NK-92 (cell line): Measurements from ENCODE around the gene BAZ1A.
"Not testable (repeated sequence)": the region's sequence is repeated elsewhere in the genome, so short reads cannot be mapped to it uniquely, and the experiment has no call there.

Experiments used
- DNase-seq: peaks from one replicate; lab custom pipeline; 2025; ENCODE audit not compliant: unreplicated experiment; lab: John Stamatoyannopoulos, UW

The BAZ1A gene

GRCh38 chr14:34857689-34858449 is 17.3 kb downstream of the BAZ1A start:
- DNase-seq: no peak

- no peak for DNase-seq
Observed at GRCh38 chr14:34853041-34853440, 22.1 kb downstream of the BAZ1A start.

- no peak for DNase-seq
Observed at GRCh38 chr14:34851395-34851794, 23.8 kb downstream of the BAZ1A start.

- DNase-seq: no peak
Observed at GRCh38 chr14:34845869-34846268, 29.3 kb downstream of the BAZ1A start.

- no peak for DNase-seq
Observed at GRCh38 chr14:34843011-34843554, 32.1 kb downstream of the BAZ1A start.

- no peak for DNase-seq
Observed at GRCh38 chr14:34837801-34838322, 37.3 kb downstream of the BAZ1A start.

- DNase-seq: no peak
Observed at GRCh38 chr14:34835312-34835711, 39.8 kb downstream of the BAZ1A start.

- no peak for DNase-seq
Observed at GRCh38 chr14:34833549-34834523, 41.3 kb downstream of the BAZ1A start.

GRCh38 chr14:34826661-34827060 is 48.5 kb downstream of the BAZ1A start:
- DNase-seq: no peak

GRCh38 chr14:34824826-34825225 is 50.3 kb downstream of the BAZ1A start:
- DNase-seq: no peak

GRCh38 chr14:34824256-34824655 is 50.9 kb downstream of the BAZ1A start:
- no peak for DNase-seq

GRCh38 chr14:34817768-34818167 is 57.4 kb downstream of the BAZ1A start:
- DNase-seq: no peak

GRCh38 chr14:34810028-34810427 is 65.1 kb downstream of the BAZ1A start:
- DNase-seq: no peak

- no peak for DNase-seq
Observed at GRCh38 chr14:34806257-34806656, 68.9 kb downstream of the BAZ1A start.

- DNase-seq: no peak
Observed at GRCh38 chr14:34804933-34805332, 70.2 kb downstream of the BAZ1A start.

GRCh38 chr14:34798861-34799260 is 76.3 kb downstream of the BAZ1A start:
- DNase-seq: not testable (repeated sequence)

GRCh38 chr14:34797747-34798583 is 77.2 kb downstream of the BAZ1A start:
- DNase-seq: no peak

- DNase-seq: no peak
Observed at GRCh38 chr14:34796902-34797301, 78.3 kb downstream of the BAZ1A start.

GRCh38 chr14:34794941-34795340 is 80.2 kb downstream of the BAZ1A start:
- no peak for DNase-seq

GRCh38 chr14:34794217-34794616 is 80.9 kb downstream of the BAZ1A start:
- DNase-seq: no peak

GRCh38 chr14:34792598-34792997 is 82.6 kb downstream of the BAZ1A start:
- no peak for DNase-seq
